ENCODE data around the gene CARD11.

GRCh38 chr7:2908103-2908683 is 135.5 kb downstream of the CARD11 start:
- no peak for TF ChIP-seq POLR2AphosphoS5 (IDR thresholded peaks at IDR 0.05; ENCODE audit: low read depth)
- TF ChIP-seq CTCF (IDR thresholded peaks at IDR 0.05; ENCODE audit: insufficient read depth, low read length): no peak

All from HL-60 (cell line).